BLaER1 treated with 17β-estradiol and CSF1 and Interleukin-3, amounts not matched to agents 10 nM and 100 nM (cell line): ENCODE measurements around the gene NACC2.
A peak's percentile ranks its signal among the peaks of the same experiment; 100 is the strongest.

ENCODE experiments used
- H3K27ac ChIP-seq, 11 experiments: shearing (Covaris generic); formaldehyde crosslinking; 2 replicates each; pipeline ENCODE4 v1.8.1; 2022
- H3K27me3 ChIP-seq, 11 experiments: shearing (Covaris generic); formaldehyde crosslinking; 2 replicates each; pipeline ENCODE4 v1.8.1; 2022
- H3K36me3 ChIP-seq, 11 experiments: shearing (Covaris generic); formaldehyde crosslinking; 2 replicates each; pipeline ENCODE4 v1.8.1; 2022
- H3K4me1 ChIP-seq, 10 experiments: shearing (Covaris generic); formaldehyde crosslinking; 2 replicates each; pipeline ENCODE4 v1.8.1; 2022
- H3K4me2 ChIP-seq, 11 experiments: shearing (Covaris generic); formaldehyde crosslinking; 2 replicates each; pipeline ENCODE4 v1.8.1; 2022
- H3K4me3 ChIP-seq, 10 experiments: shearing (Covaris generic); formaldehyde crosslinking; 2 replicates each; pipeline ENCODE4 v1.8.1; 2022
- H3K9ac ChIP-seq, 11 experiments: shearing (Covaris generic); formaldehyde crosslinking; 2 replicates each; pipeline ENCODE4 v1.8.1; 2022
- H3K9me3 ChIP-seq, 11 experiments: shearing (Covaris generic); formaldehyde crosslinking; replicated peaks in 1 of 11; 2 replicates each; pipeline ENCODE4 v1.8.1; 2022
- H4K20me1 ChIP-seq, 11 experiments: shearing (Covaris generic); formaldehyde crosslinking; 2 replicates each; pipeline ENCODE4 v1.8.1; 2022
- Cebpa-rat ChIP-seq, 11 experiments: shearing (Covaris generic); IDR thresholded peaks; 2 replicates each; pipeline ENCODE4 v1.8.1; 2022

The NACC2 gene

GRCh38 chr9:135995816-135996215 lies 99.3 kb downstream of the NACC2 start:
- peak overlapping the region in 7 of 11 experiments; percentile 94 to 100 (median 98); a peak in 9 of 22 replicates for H3K4me2 ChIP-seq
- H3K4me1 ChIP-seq: peaks cover 64 to 85% (median 80%) of the 10 kb centered on the region in 10 experiments
- no peaks in the 10 kb centered on the region for H3K36me3 ChIP-seq
- H3K9me3 ChIP-seq: no peaks in the 10 kb centered on the region
- H3K27ac ChIP-seq: peak overlapping the region in 7 of 11 experiments; percentile 18 to 99 (median 94); a peak in 5 of 22 replicates
- no peaks in the 10 kb centered on the region for H4K20me1 ChIP-seq
- H3K9ac ChIP-seq: no peak overlapping the region; a peak in 2 of 22 replicates
- no peaks in the 10 kb centered on the region for H3K27me3 ChIP-seq
- no peak overlapping the region for H3K4me3 ChIP-seq
- no peak for TF ChIP-seq Cebpa-rat (IDR thresholded peaks at IDR 0.05)

GRCh38 chr9:135994501-135995192 lies 100.4 kb downstream of the NACC2 start:
- Histone ChIP-seq H3K27ac (peak overlapping the region in 10 of 11 experiments; percentile 93 to 99 (median 96); a peak in 20 of 22 replicates), H3K4me2 (peak overlapping the region; percentile 94 to 100 (median 99)), H3K4me3 (peak overlapping the region in 2 of 10 experiments; percentile 18 to 85; a peak in 3 of 20 replicates), H3K36me3 (no peaks in the 10 kb centered on the region), H3K27me3 (no peaks in the 10 kb centered on the region), H3K4me1 (peaks cover 73 to 94% (median 89%) of the 10 kb centered on the region in 10 experiments), H4K20me1 (0 out of 22 replicates have a peak, but pooled peaks cover 0 to 4% (median 0%) of the 10 kb centered on the region in 11 experiments), H3K9ac (peak overlapping the region in 10 of 11 experiments; percentile 8 to 95 (median 88); a peak in 17 of 22 replicates), H3K9me3 (no peaks in the 10 kb centered on the region)
- TF ChIP-seq Cebpa-rat (IDR thresholded peaks at IDR 0.05): peak in 3 of 11 experiments; percentile 32 to 56 (median 37); a peak in 2 of 22 replicates

- Histone ChIP-seq H3K4me3 (peak overlapping the region in 3 of 10 experiments; percentile 13 to 85 (median 77); a peak in 6 of 20 replicates), H3K9me3 (no peaks in the 10 kb centered on the region), H3K36me3 (no peaks in the 10 kb centered on the region), H3K4me1 (peaks cover 73 to 98% (median 95%) of the 10 kb centered on the region in 10 experiments), H3K27ac (peak overlapping the region; percentile 93 to 99 (median 95); a peak in 21 of 22 replicates), H3K4me2 (peak overlapping the region; percentile 94 to 100 (median 99)), H3K9ac (peak overlapping the region; percentile 84 to 95 (median 90); a peak in 20 of 22 replicates), H4K20me1 (0 out of 22 replicates have a peak, but pooled peaks cover 0 to 4% (median 0%) of the 10 kb centered on the region in 11 experiments), H3K27me3 (no peaks in the 10 kb centered on the region)
- TF ChIP-seq Cebpa-rat (IDR thresholded peaks at IDR 0.05): no peak
These were observed 101.2 kb downstream of the NACC2 start for GRCh38 chr9:135993765-135994500.

- peak overlapping the region; percentile 52 to 85 (median 65); a peak in 16 of 20 replicates for H3K4me3 ChIP-seq
- no peak for TF ChIP-seq Cebpa-rat (IDR thresholded peaks at IDR 0.05)
- H3K36me3 ChIP-seq: no peaks in the 10 kb centered on the region
- H3K27me3 ChIP-seq: no peaks in the 10 kb centered on the region
- H4K20me1 ChIP-seq: 0 out of 22 replicates have a peak, but pooled peaks cover 0 to 4% (median 0%) of the 10 kb centered on the region in 11 experiments
- H3K9me3 ChIP-seq: no peaks in the 10 kb centered on the region
- peaks cover 73 to 98% (median 96%) of the 10 kb centered on the region in 10 experiments for H3K4me1 ChIP-seq
- H3K27ac ChIP-seq: peak overlapping the region; percentile 93 to 99 (median 95)
- H3K4me2 ChIP-seq: peak overlapping the region; percentile 94 to 100 (median 99)
- H3K9ac ChIP-seq: peak overlapping the region; percentile 84 to 95 (median 90)
These were observed 101.7 kb downstream of the NACC2 start for GRCh38 chr9:135993409-135993742.

- Histone ChIP-seq H3K9ac (peak overlapping the region; percentile 84 to 95 (median 90)), H3K4me2 (peak overlapping the region; percentile 94 to 100 (median 99))
These were observed 102.3 kb downstream of the NACC2 start for GRCh38 chr9:135992486-135993408.

GRCh38 chr9:135991771-135992170 lies 103.3 kb downstream of the NACC2 start:
- no peaks in the 10 kb centered on the region for H3K27me3 ChIP-seq
- H3K9me3 ChIP-seq: no peaks in the 10 kb centered on the region
- peak overlapping the region; percentile 84 to 95 (median 90) for H3K9ac ChIP-seq
- no peaks in the 10 kb centered on the region for H3K36me3 ChIP-seq
- peaks cover 0 to 4% (median 0%) of the 10 kb centered on the region in 11 experiments; a peak in 2 of 22 replicates for H4K20me1 ChIP-seq
- no peak for TF ChIP-seq Cebpa-rat (IDR thresholded peaks at IDR 0.05)
- H3K4me1 ChIP-seq: peaks cover 62 to 98% (median 94%) of the 10 kb centered on the region in 10 experiments
- peak overlapping the region; percentile 94 to 100 (median 99) for H3K4me2 ChIP-seq
- H3K27ac ChIP-seq: peak overlapping the region; percentile 93 to 99 (median 95)
- peak overlapping the region; percentile 52 to 85 (median 65) for H3K4me3 ChIP-seq

More at GRCh38 chr9:135992486-135993408, 102.3 kb downstream of the NACC2 start:
- Histone ChIP-seq H4K20me1 (peaks cover 0 to 4% (median 0%) of the 10 kb centered on the region in 11 experiments; a peak in 2 of 22 replicates), H3K36me3 (no peaks in the 10 kb centered on the region), H3K27ac (peak overlapping the region; percentile 93 to 99 (median 95)), H3K4me1 (peaks cover 72 to 98% (median 96%) of the 10 kb centered on the region in 10 experiments), H3K4me3 (peak overlapping the region; percentile 52 to 85 (median 65)), H3K27me3 (no peaks in the 10 kb centered on the region), H3K9me3 (no peaks in the 10 kb centered on the region)
- peak in 5 of 11 experiments; percentile 17 to 73 (median 47); a peak in 6 of 22 replicates for TF ChIP-seq Cebpa-rat (IDR thresholded peaks at IDR 0.05)

- H3K9me3 ChIP-seq: no peaks in the 10 kb centered on the region
- peak overlapping the region; percentile 84 to 95 (median 90) for H3K9ac ChIP-seq
- H3K36me3 ChIP-seq: no peaks in the 10 kb centered on the region
- H3K27ac ChIP-seq: peak overlapping the region; percentile 93 to 99 (median 95); a peak in 21 of 22 replicates
- H3K4me2 ChIP-seq: peak overlapping the region; percentile 94 to 100 (median 99)
- peaks cover 56 to 98% (median 90%) of the 10 kb centered on the region in 10 experiments for H3K4me1 ChIP-seq
- H3K27me3 ChIP-seq: no peaks in the 10 kb centered on the region
- H3K4me3 ChIP-seq: peak overlapping the region in 5 of 10 experiments; percentile 63 to 85 (median 77); a peak in 10 of 20 replicates
- no peak for TF ChIP-seq Cebpa-rat (IDR thresholded peaks at IDR 0.05)
- peaks cover 0 to 4% (median 0%) of the 10 kb centered on the region in 11 experiments; a peak in 2 of 22 replicates for H4K20me1 ChIP-seq
These were observed 104.3 kb downstream of the NACC2 start for GRCh38 chr9:135990468-135991429.
